Ascending aorta (tissue), 2 donors: ENCODE measurements around the gene CHRNA3. TPM values are rescaled to one million over a fixed set of nuclear protein-coding genes. Genes with fewer than 3 reads are reported as not detected.

Source experiments
- DNase-seq, 2 donors: peaks; one replicate each; pipeline ENCODE4 v3.0.0-alpha.2; 2019; ENCODE audit warnings: low spot score in 2 of 2
- H3K27ac ChIP-seq, 2 donors: fragments of 200-600 bp; sonication (generic); one replicate each; pipeline ENCODE4 v1.5.1; 2016 to 2017; ENCODE audit warnings: mild to moderate bottlenecking in 1 of 2
- H3K27me3 ChIP-seq: fragments of 200-600 bp; sonication (generic); one replicate; pipeline ENCODE4 v1.5.1; 2017
- H3K36me3 ChIP-seq, 2 donors: fragments of 200-600 bp; sonication (generic); one replicate each; pipeline ENCODE4 v1.5.1; 2016
- H3K4me1 ChIP-seq, 2 donors: fragments of 200-600 bp; sonication (generic); one replicate each; pipeline ENCODE4 v1.5.1; 2016 to 2017; ENCODE audit warnings: mild to moderate bottlenecking in 1 of 2
- H3K4me3 ChIP-seq, 2 donors: fragments of 200-600 bp; sonication (generic); one replicate each; pipeline ENCODE4 v1.5.1; 2016 to 2017; ENCODE audit warnings: mild to moderate bottlenecking in 1 of 2
- H3K9me3 ChIP-seq, 2 donors: fragments of 200-600 bp; sonication (generic); one replicate each; pipeline ENCODE4 v1.5.1; 2016
- CTCF ChIP-seq, 3 experiments: fragments of 200-600 bp in 2 of 3; fragments of 450-650 bp in 1 of 3; sonication (generic) in 2 of 3; IDR thresholded peaks; one replicate each; pipeline ENCODE4 v1.5.1; 2016 to 2019; ENCODE audit warnings: antibody characterized with exemption in 3 of 3, mild to moderate bottlenecking in 1 of 3, moderate library complexity in 1 of 3
- intact Hi-C: fragments of 100-400 bp; cut with DNase I; formaldehyde crosslinking; loops from one replicate; pipeline ENCODE4 v1.15.1; 2023
- total RNA-seq: library from RNA; depleted of rRNA; stranded (reverse); fragments of >200 nt; gene quantifications from one replicate; pipeline ENCODE4 v1.1.0, GENCODE V29; 2016

CHRNA3 gene
- total RNA-seq, 1 donor from 2014 or later: not detected

GRCh38 chr15:78651007-78651406 is 30.2 kb upstream of the CHRNA3 start:
- Histone ChIP-seq H3K4me3 (no peak overlapping the region), H3K27ac (no peak overlapping the region), H3K9me3 (no peaks in the 10 kb centered on the region), H3K4me1 (no peaks in the 10 kb centered on the region), H3K27me3 (no peaks in the 10 kb centered on the region), H3K36me3 (no peaks in the 10 kb centered on the region)
- intact Hi-C loops: no loop called here
- no peak for DNase-seq
- TF ChIP-seq CTCF (IDR thresholded peaks at IDR 0.05): no peak

GRCh38 chr15:78650022-78650421 is 29.2 kb upstream of the CHRNA3 start:
- no peak overlapping the region for H3K27ac ChIP-seq
- intact Hi-C loops: no loop called here
- no peak for TF ChIP-seq CTCF (IDR thresholded peaks at IDR 0.05)
- H3K9me3 ChIP-seq: no peaks in the 10 kb centered on the region
- H3K27me3 ChIP-seq: no peaks in the 10 kb centered on the region
- H3K4me3 ChIP-seq: no peak overlapping the region
- no peaks in the 10 kb centered on the region for H3K36me3 ChIP-seq
- no peaks in the 10 kb centered on the region for H3K4me1 ChIP-seq
- DNase-seq: no peak

- H3K27me3 ChIP-seq: peaks cover 2% of the 10 kb centered on the region
- intact Hi-C loops: no loop called here
- DNase-seq: no peak
Measured at GRCh38 chr15:78645009-78645408, 24.2 kb upstream of the CHRNA3 start.

GRCh38 chr15:78642331-78642730 is 21.5 kb upstream of the CHRNA3 start:
- DNase-seq: no peak
- Histone ChIP-seq H3K27ac (no peak overlapping the region), H3K9me3 (no peaks in the 10 kb centered on the region), H3K4me3 (no peak overlapping the region), H3K4me1 (peaks cover 8% of the 10 kb centered on the region in 2 donors), H3K36me3 (no peaks in the 10 kb centered on the region), H3K27me3 (peaks cover 2% of the 10 kb centered on the region)
- no peak for TF ChIP-seq CTCF (IDR thresholded peaks at IDR 0.05)
- intact Hi-C loops: no loop called here

More at GRCh38 chr15:78645009-78645408, 24.2 kb upstream of the CHRNA3 start:
- Histone ChIP-seq H3K9me3 (no peaks in the 10 kb centered on the region), H3K36me3 (no peaks in the 10 kb centered on the region), H3K4me1 (peaks cover 8% of the 10 kb centered on the region in 2 donors), H3K4me3 (no peak overlapping the region), H3K27ac (no peak overlapping the region)
- no peak for TF ChIP-seq CTCF (IDR thresholded peaks at IDR 0.05)

GRCh38 chr15:78641749-78642275 is 21.0 kb upstream of the CHRNA3 start:
- no peak for DNase-seq
- Histone ChIP-seq H3K27me3 (peaks cover 2% of the 10 kb centered on the region), H3K4me1 (peaks cover 8% of the 10 kb centered on the region in 2 donors), H3K27ac (no peak overlapping the region), H3K36me3 (no peaks in the 10 kb centered on the region), H3K9me3 (no peaks in the 10 kb centered on the region), H3K4me3 (no peak overlapping the region)
- TF ChIP-seq CTCF (IDR thresholded peaks at IDR 0.05): no peak
- intact Hi-C loops: no loop called here
